GM12873 (cell line): ENCODE measurements around the gene OR9A2.

Experiments used
- TF ChIP-seq, protein P1 (sequence below): IDR thresholded peaks from 2 replicates; pipeline ENCODE4 v1.5.1; 2012; ENCODE audit warnings: low read depth, mild to moderate bottlenecking, moderate library complexity, low read length, control low read depth; ENCODE audit not compliant: insufficient read depth; ENCODE audit errors: missing control alignments

OR9A2 gene

DNA sequence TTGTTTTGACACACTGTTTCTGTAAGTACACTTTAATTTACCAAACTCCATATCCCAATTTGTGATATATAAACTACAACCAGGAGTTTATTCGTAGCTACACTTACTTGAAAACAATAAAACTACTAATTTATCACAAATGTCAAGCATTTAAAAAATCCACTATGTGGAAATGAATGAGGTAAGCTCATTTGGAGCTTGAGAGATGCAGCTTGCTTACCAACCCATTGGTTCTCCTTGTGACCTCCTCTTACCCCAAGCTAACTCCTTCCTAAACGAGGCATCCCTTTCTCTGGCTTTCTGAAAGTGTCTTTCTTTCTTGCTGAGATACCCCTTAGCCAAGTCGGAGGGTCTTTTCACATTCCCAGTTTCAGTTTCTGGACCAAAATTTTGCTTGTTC, 27.7 kb upstream of the OR9A2 start:
- TF ChIP-seq, protein P1, sequence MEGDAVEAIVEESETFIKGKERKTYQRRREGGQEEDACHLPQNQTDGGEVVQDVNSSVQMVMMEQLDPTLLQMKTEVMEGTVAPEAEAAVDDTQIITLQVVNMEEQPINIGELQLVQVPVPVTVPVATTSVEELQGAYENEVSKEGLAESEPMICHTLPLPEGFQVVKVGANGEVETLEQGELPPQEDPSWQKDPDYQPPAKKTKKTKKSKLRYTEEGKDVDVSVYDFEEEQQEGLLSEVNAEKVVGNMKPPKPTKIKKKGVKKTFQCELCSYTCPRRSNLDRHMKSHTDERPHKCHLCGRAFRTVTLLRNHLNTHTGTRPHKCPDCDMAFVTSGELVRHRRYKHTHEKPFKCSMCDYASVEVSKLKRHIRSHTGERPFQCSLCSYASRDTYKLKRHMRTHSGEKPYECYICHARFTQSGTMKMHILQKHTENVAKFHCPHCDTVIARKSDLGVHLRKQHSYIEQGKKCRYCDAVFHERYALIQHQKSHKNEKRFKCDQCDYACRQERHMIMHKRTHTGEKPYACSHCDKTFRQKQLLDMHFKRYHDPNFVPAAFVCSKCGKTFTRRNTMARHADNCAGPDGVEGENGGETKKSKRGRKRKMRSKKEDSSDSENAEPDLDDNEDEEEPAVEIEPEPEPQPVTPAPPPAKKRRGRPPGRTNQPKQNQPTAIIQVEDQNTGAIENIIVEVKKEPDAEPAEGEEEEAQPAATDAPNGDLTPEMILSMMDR, result no peak

DNA sequence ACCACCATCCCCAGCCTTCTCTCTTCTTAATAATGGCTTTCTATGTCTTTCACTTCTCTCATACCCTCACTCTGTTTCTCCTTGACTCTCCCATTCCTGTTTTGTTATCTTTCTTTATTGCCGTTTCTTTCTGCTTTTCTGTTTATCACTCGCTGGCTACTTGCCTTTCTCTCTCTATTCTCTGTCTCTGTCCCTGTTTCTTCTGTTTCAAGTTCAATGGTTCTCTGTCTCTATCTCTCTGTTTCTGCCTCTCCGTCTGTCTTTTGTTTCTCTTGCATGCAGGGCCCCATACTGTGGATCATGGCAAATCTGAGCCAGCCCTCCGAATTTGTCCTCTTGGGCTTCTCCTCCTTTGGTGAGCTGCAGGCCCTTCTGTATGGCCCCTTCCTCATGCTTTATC, 25.1 kb upstream of the OR9A2 start, which contains the start of gene OR6V1:
Gene OR6V1 (plus strand): TSS at position 301 of the 400 bp plus-strand sequence. CDS start 0 bp downstream, at position 301.
- TF ChIP-seq, protein P1, result no peak

DNA sequence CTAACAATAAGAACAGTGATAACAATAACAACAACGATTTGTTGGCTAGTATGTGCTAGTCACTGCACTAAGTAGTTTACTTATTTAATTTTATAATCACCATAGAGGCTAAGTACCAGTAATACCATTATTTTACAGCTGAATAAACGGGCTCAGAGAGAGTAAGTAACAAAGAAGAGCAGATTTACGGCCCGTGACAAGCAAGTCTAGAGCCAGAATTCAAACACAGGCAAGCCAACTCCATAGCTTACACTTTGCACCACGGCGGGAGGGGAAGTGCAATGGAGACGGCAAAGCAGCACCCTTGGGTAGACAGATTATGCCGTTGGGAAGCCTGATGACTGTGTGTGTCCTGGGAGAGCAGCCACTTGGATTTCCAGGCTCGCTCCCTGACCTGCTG, 24.0 kb upstream of the OR9A2 start:
- TF ChIP-seq, protein P1, result no peak

DNA sequence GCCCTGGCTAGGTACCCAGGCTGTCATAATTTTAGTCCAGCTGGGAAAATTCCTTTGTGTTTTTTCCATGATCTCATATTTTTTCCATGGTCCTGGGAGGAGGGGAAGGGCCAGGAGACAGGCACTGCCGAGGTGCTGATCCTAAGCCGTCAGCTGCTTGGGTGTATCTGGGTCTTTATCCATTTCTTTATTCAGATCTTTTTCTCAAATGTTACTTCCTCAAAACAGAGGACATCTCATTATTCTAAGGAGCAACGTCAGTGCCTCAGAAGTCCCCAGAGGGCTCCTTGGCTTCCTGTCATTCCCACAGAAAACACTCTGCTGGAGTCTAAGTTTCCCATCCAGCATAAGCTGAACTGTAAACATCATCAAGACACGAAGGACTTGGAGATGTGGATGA, 22.4 kb upstream of the OR9A2 start:
- TF ChIP-seq, protein P1, result no peak

DNA sequence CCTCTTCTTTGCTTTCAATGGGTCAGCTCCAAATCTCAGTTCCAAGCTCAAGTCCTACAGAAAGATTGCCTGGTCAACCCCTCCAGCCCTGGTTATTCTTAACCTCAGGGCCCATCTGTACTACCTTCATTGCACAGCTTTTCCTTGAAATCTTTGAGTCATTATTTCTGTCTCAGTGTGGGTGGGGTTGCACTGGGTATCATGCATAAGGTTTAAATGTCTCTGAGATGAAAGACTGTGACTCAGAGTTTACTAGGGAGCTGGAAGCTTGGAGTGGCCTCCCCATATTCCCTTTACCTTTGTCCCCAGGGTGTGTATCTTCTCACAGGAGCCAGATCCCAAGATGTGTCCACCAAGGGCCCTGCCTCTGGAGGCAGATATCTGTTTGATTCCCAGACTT, 21.9 kb upstream of the OR9A2 start:
- TF ChIP-seq, protein P1, result no peak

DNA sequence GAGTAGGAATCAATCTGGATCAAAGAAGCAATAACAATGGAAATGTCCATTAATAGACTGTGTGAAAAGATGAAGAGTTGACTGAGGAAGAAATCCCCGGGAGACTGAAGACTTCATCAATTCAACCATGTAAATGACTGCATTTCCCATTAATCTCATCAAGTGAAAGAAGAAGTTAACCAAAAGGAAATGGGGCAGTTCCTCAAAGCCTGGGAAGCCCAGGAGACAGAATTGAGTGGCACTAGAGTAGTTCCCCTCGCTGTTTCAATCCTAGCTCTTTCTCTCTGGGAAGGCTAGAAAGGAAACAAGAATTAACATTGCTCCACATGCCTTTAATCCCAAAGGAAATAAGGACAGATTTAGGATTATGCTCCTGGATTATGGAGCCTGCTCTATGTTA, 20.4 kb upstream of the OR9A2 start:
- TF ChIP-seq, protein P1, result no peak

DNA sequence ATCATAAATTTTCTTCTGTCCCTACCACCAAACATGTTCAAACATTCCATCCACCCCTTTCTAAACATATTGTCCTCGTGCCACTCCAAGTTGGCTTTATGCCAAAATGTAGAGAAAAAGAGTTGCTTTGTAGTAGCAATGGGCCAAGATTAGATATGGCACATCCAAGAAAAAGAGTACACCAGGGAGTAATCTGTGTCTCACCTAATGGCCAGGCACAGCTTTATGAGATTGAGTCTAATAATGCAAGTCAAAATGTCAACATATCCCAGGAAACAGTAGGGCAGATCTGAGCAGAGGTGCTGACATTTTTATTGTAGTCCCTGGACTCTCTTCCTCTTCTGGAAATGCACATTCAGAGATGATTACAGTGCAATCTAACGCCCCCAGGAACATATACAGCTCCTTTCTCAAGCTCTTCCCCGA, 19.5 kb upstream of the OR9A2 start:
- TF ChIP-seq, protein P1, result no peak
